GM21737 (cell line): ENCODE results near the gene ABCC1.
"Not testable (repeated sequence)": the region's sequence is repeated elsewhere in the genome, so short reads cannot be mapped to it uniquely, and the experiment has no call there.

Experiments
- ATAC-seq: cut with Tn5 transposase; IDR thresholded peaks from one replicate; pipeline ENCODE4 v1.9.1; 2021; ENCODE audit warnings: mild to moderate bottlenecking, moderate library complexity; ENCODE audit not compliant: unreplicated experiment

ABCC1 gene

GRCh38 chr16:16169615-16170014 lies 220.2 kb downstream of the ABCC1 start:
- no peak for ATAC-seq

GRCh38 chr16:16171332-16171919 lies 222.0 kb downstream of the ABCC1 start:
- no peak for ATAC-seq

- ATAC-seq: no peak
Observed at GRCh38 chr16:16172991-16173390, 223.6 kb downstream of the ABCC1 start.

- no peak for ATAC-seq
Observed at GRCh38 chr16:16175296-16175695, 225.9 kb downstream of the ABCC1 start.

GRCh38 chr16:16176328-16176727 lies 226.9 kb downstream of the ABCC1 start:
- ATAC-seq: no peak

GRCh38 chr16:16178455-16179162 lies 229.2 kb downstream of the ABCC1 start:
- ATAC-seq: no peak

GRCh38 chr16:16181748-16182147 lies 232.3 kb downstream of the ABCC1 start:
- not testable (repeated sequence) for ATAC-seq

- ATAC-seq: no peak
Observed at GRCh38 chr16:16182918-16183317, 233.5 kb downstream of the ABCC1 start.

- ATAC-seq: no peak
Observed at GRCh38 chr16:16183562-16183961, 234.1 kb downstream of the ABCC1 start.

- no peak for ATAC-seq
Observed at GRCh38 chr16:16184594-16184993, 235.2 kb downstream of the ABCC1 start.

GRCh38 chr16:16185095-16185494 lies 235.7 kb downstream of the ABCC1 start:
- ATAC-seq: no peak

GRCh38 chr16:16186820-16187219 lies 237.4 kb downstream of the ABCC1 start:
- ATAC-seq: no peak

GRCh38 chr16:16188827-16189226 lies 239.4 kb downstream of the ABCC1 start:
- ATAC-seq: no peak

GRCh38 chr16:16189842-16190241 lies 240.4 kb downstream of the ABCC1 start:
- ATAC-seq: no peak

- ATAC-seq: no peak
Observed at GRCh38 chr16:16190546-16190945, 241.1 kb downstream of the ABCC1 start.

GRCh38 chr16:16190966-16191365 lies 241.6 kb downstream of the ABCC1 start:
- ATAC-seq: not testable (repeated sequence)

- no peak for ATAC-seq
Observed at GRCh38 chr16:16191493-16192167, 242.2 kb downstream of the ABCC1 start.
